ENCODE data around the gene CD248.

DNA sequence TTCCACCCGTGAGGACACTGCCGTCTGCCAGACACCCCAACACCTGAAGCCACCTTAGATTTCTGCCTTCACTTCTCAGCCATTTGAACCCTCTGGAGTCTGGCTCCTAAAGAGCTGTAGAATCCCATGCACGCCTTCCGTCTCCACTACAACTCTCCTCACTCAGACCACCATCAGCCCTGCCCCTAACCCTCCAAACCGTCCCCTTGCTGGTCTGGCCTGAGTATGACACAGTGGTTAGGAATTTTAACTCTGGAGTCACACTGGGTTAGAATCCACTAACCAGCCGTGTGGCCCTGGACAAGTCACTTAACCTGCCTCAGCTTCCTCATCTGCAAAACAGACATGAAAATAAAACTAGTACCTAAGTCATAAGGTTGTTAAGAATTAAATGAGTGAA lies 35.8 kb downstream of the CD248 start:
- TF ChIP-seq, protein P1, sequence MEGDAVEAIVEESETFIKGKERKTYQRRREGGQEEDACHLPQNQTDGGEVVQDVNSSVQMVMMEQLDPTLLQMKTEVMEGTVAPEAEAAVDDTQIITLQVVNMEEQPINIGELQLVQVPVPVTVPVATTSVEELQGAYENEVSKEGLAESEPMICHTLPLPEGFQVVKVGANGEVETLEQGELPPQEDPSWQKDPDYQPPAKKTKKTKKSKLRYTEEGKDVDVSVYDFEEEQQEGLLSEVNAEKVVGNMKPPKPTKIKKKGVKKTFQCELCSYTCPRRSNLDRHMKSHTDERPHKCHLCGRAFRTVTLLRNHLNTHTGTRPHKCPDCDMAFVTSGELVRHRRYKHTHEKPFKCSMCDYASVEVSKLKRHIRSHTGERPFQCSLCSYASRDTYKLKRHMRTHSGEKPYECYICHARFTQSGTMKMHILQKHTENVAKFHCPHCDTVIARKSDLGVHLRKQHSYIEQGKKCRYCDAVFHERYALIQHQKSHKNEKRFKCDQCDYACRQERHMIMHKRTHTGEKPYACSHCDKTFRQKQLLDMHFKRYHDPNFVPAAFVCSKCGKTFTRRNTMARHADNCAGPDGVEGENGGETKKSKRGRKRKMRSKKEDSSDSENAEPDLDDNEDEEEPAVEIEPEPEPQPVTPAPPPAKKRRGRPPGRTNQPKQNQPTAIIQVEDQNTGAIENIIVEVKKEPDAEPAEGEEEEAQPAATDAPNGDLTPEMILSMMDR (IDR thresholded peaks at IDR 0.05) = no peak
- no peak for TF ChIP-seq POLR2A (IDR thresholded peaks at IDR 0.05)
